Activated CD8-positive, alpha-beta memory T cell treated with anti-CD3 and anti-CD28 coated beads, Interleukin-2, amount 50 U/mL, for 1 hour (primary cell): ENCODE data around the gene CACNA1A.

Experiments used
- DNase-seq: peaks from one replicate; pipeline ENCODE4 v3.0.0-alpha.2; 2020; ENCODE audit errors: extremely low read depth

Gene CACNA1A

GRCh38 chr19:13309864-13310263, 196.4 kb downstream of the CACNA1A start:
- no peak for DNase-seq

GRCh38 chr19:13303381-13304129, 202.7 kb downstream of the CACNA1A start:
- no peak for DNase-seq

DNA sequence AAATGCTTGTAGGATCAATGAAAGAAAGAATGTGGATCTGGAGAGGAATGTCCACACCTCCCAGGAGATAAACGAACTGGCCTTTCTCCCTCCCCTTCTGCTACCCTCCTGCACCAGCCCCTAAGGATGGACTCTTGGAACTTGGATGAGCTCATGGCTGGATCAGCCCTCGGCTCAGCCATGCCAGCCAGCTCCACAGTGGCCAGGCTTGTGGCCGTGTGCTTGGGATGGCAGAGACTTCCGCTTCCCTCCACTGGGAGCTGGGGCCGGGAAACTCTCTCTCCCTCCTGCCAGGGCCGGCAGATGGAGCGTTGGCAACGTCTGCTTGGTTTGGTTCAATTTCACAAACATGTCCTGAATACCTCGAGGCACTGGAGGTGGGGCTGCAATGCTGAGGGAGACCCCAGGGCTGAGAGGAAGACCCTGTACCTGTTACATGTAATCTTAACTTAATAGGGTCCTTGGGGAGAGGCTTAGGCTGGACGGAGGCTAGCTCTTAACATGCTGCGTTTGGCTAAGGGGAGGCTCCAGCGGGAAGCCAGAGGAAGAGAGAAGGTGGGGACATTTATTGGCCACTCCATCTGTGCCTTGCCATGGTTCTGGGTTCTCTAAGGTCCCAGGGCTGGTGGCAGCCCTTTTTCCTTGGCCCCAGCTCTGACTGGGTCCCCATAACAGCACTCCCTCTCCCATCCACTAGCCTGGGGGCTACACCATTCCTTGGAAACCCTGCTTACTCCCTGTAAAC, 203.6 kb downstream of the CACNA1A start:
- DNase-seq = no peak

DNA sequence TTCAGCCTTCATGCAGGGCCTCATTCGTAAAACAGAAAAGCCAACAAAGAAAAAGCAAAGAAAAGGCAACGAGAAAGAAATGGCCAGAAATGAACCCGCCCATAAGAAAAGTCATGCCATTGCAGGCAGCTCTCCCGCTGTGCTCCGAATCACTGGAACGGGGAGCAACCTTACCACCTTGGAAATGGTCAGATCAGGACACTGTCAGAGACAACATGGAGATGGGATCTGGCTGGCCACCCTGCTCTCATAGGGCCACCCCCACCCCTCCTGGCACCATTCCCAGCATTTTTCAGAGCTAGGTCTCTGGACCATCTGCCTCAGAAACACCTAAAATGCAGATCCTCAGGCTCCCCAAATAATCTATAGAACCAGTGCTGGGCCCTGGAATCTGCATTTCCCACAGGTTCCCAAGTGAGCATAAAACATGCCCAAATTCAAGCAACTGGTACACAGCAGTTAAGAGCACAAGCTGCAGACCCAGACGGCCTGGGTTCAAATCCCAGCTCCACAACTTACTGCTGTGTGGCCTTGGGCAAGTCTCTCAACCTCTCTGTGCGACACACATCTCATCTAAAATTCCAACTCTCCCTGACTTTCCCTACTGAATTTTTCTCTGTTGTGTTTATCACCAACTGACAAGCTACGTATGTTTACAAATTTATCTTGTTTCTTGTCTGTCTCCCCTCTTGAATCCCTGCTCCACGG, 204.5 kb downstream of the CACNA1A start:
- DNase-seq = no peak

DNA sequence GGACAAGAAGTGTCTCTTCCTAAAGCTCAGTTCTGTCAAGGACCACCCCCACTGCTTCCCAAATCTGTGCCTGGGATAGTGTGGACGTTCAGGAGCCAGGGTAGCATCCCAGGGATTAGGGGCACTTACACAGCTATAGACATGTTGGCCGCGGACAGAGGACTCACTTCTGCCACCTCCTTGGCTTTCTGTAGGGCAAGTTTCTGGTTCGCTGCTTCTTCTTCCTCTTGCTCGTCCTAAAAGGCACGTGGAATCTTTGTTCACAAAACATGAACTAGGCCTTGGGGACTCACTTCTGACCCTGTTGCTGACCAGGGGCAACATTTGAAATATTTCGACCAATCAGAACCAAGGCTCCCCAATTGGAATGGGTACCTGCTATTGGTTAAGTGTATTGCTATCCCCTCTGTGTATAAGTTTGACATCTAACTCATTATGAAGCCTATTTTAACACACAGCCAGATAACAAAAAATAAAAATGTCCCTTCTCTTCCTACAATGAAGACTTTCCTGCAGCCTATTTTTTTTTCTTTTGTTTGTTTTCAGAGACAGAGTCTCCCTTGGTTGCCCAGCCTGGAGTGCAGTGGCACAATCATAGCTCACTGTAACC, 205.8 kb downstream of the CACNA1A start:
- no peak for DNase-seq

GRCh38 chr19:13299838-13300237, 206.4 kb downstream of the CACNA1A start:
- DNase-seq = no peak

- no peak for DNase-seq
Measured at GRCh38 chr19:13298565-13299481, 207.5 kb downstream of the CACNA1A start.

DNA sequence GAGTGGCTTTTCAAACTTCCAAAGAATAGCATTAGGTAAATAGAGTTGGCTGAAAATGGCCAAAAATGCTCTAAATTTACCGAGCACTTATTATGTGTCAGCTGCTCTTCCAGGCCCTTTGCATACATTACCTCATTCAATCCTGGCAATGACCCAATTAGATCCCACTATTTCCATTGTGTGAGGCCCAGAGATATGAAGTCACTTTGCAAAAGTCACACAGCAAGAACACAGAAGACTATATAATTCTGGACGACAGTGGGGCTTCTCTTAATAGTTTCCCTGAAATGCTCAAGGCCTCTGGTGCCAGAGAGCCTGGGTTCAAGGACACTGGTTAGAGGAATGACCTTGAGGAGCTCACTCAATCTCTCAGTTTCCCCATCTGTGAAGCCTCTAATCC, 209.3 kb downstream of the CACNA1A start:
- no peak for DNase-seq

DNA sequence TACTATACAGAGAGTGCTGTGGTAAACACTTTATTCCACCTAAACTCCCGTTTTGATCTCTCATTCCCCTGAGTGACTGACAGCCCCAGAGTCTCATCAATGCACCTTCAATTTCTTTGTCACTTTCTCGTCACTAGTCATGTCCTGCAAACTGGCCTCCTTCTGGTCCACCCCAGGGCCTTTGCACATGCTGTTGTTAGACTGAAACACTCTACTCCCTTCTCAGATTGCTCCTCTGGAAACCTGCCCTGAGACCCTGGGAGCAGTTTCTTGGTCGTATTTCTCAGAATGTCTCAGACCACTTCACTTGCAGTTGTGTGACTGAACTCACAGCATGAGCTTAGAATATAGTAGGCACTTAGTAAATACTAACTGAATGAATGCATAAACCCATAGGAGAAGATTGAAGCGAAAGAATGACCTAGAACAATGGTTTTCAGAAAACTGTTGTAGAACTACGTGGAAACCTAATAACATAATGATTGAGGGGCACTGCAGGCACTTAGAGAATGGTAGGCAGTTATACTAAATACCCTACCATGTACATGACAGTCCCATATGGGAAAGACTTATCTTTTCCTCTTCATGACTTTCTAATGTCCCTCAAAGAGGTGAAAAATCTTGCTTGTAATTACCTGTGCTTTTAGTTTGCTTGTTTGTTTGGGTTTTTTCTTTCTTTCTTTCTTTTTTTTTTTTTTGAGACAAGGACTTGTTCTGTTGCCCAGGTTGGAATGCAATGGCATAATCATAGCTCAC, 211.3 kb downstream of the CACNA1A start:
- no peak for DNase-seq

DNA sequence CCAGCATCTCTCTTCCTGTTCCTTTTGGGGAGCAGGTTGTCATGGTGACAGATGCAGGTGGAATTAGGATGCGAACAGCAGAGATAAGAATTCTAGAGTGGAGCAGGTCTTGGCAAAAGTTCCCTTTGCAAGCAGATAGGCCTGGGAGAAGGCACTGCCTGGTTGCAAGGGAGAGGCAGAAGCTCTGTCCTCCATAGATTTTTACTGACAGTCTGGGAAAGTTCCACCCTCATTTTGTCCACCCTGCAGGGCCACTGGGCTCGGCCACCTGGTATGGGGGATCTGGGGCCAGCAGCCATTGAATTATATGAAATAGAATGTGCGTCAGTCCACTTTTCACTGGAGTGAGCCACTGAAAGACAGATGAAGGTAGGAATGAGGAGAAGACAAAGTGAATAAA, 214.4 kb downstream of the CACNA1A start:
- no peak for DNase-seq

DNA sequence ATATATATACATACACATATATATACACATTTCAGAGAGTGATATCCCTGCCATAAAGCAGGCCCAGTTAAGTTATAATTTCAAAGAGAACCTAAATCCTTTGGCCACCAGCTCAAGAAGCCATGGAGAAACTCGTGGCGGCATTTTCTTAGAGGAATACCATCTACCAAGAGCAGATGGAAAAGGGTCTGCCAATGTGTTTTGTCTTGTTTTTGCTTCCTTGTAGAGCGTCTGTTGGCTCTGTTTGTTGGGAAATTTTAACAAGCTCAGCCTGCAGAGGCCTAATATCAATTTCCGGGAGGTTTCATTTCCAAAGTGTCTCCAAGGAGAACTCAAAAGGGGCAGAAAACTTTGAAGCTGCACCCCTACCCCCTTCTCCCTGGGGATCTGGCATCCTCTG, 215.5 kb downstream of the CACNA1A start:
- DNase-seq = no peak

DNA sequence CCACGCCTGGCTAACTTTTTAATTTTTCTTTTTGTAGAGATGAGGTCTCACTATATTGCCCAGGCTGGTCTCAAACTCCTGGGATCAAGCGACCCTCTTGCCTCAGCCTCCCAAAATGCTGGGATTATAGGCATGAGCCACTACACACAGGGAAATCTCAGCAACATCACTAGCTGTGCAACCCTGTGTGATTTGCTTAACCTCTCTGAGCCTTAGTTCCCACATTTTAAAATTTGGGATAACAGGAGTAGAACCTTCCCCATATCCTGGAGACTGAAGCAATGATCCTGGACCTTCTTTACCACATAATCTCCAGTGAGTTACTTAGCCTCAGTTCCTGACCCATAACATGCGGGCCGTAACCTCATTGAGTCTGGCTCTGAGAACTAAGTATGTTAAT, 217.0 kb downstream of the CACNA1A start:
- no peak for DNase-seq

DNA sequence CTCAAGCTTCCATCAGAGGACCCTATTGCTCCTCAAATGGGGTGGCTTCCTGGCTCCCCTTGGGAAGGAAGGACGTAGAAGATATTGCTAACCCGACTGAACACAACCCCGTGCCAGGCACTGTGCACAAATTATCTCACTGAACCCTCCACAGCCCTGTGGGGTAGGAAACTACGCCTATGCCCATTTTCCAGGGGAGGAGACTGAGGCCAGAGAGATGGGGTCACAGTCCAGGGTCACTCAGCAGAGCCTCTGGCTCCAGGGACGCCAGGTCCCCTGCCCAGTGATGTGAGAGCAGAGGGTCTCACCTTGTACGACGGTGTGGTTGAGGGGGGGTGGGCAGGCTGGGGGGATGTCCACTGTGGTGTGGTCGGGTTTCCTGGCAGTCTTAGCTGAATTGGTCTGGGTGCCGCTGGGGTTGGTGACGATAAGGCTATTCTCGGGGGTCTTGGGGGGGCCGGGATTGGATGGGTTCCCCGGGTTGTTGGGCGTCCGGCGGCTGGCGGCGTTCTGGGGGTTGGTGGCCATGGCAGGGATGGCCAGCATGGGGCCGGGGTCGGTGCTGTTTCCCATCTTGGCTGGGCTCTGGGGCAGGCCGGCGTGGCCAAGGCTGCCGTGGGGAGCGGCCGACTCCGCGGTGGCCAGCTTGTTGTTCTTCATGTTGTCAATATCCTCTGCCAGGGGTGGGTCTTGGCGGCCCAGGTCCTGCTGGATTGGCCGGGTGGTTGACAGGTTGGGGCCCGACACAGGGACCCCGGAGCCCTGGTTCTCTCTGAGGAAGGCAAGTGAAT, 219.9 kb downstream of the CACNA1A start:
- no peak for DNase-seq

- no peak for DNase-seq
Measured at GRCh38 chr19:13284929-13285928, 221.1 kb downstream of the CACNA1A start.

- no peak for DNase-seq
Measured at GRCh38 chr19:13283871-13284270, 222.4 kb downstream of the CACNA1A start.

DNA sequence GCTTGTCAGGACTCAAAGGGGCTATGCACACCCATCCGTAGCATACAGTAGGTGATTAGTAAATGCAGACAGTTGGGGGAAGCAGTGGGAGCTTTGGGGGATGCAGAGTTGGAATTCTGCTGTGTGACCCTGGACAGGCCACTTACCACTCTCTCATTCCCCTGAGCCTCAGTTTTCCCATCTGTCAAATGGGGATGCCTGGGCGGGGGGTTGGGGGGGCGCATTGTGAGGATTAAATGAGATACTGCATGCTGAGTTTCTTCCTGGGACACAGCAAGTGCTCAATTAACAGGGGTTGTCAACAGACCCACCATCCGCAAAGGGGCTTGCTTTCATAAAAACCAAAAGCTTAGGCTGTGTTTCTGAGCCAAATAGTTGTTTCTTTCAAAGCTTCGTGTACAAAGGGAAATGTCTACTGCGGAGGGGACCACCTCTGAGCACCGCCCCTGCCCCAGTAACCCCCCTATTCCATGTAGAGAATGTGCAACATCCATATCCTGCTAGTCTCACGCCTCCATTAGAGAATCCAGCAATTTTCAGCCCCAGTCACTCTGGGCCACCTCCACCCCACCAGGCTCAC, 223.7 kb downstream of the CACNA1A start:
- no peak for DNase-seq

DNA sequence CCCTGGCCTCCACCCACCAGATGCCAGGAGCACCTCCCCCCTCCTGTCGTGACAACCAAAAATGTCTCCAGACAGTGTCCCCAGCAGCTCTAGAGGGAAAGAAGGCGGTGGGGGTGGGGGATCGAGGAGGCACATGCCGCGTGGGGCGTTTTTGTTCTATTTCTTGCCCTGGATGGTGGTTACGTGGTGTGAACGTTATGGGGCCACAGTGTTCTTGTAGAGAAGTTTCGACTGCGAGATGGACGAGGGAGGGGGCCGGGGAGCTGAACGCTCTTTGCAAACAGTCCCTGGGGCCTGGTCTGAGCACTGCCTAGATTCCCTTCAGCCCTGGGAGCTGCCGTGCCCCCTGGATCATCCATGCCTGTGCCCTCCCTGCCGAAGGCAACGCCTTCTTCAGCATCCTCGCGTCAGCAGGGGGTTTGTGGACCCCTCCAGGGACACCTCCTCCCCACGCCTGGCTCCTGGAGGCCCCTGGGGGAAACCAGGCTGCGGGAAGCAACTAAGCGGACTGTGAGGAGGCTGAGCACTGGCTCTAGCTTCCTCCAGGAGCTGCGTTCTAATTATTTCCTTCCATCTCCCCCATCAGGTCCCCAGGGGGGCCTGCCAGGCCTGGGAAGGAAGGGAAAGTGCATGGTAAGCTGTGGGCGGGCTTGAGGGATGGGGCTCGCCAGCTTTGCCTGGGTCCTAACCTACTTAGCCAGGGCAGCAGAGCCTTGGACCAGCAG, 224.6 kb downstream of the CACNA1A start:
- no peak for DNase-seq
